ENCODE data around the gene EID2B. TPM values are rescaled to one million over a fixed set of nuclear protein-coding genes. Genes with fewer than 3 reads are reported as not detected.

The EID2B gene
- total RNA-seq, 4 donors from 2014 or later = 3.0 to 6.4 (median 6.1) TPM

DNA sequence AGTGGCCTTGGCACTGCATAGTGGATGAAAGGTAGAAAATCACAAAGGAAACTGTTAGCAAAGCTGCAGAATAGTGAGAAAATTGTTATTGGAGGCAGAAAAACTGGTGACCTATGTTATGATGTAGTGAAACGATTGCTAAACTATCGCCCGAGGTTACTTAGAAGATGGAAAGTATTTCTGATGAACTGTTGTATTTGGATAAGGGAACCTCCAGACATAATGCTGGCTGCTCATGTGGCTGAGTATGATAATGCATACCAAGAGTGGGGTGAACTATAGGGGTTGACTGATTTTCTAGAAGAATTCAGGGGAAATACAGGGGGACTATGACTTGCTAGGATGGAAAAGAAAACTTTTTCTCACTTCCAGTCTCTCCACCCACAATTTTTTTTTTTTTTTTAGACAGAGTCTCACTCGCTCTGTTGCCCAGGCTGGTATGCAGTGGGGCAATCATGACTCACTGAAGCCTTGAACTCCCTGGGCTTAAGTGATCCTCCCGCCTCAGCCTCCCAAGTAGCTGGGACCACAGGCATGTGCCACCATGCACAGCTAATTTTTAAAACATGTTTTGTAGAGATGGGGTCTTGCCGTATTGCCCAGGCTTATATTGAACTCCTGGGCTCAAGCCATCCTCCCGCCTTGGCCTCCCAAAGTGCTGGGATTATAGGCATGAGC is 11.7 kb upstream of the EID2B start:
- Histone ChIP-seq H3K9me3 (no peaks in the 10 kb centered on the region), H3K27me3 (peaks cover 0 to 29% (median 0%) of the 10 kb centered on the region in 4 donors), H3K27ac (replicated peaks in 1 of 4) (no peak overlapping the region), H3K4me3 (no peak overlapping the region), H3K36me3 (no peaks in the 10 kb centered on the region), H3K4me1 (peaks cover 0 to 9% (median 6%) of the 10 kb centered on the region in 4 donors)
- WGBS = 88% methylated on average over 7 of the region's 7 CpGs
- intact Hi-C loops (cut with DNase I) = loop anchor here (10.0 kb wide), 1 partner anchor 300 kb away; the partner anchor contains the start of gene FBL
- TF ChIP-seq EP300 (IDR thresholded peaks at IDR 0.05) (no peak), CTCF (IDR thresholded peaks at IDR 0.05) (no peak), POLR2AphosphoS5 (IDR thresholded peaks at IDR 0.05) (no peak), POLR2A (IDR thresholded peaks at IDR 0.05; ENCODE audit: low read depth) (no peak)
- DNase-seq (ENCODE audit: extremely low spot score) = no peak

GRCh38 chr19:39543477-39543857 is 10.8 kb upstream of the EID2B start:
- no peak for DNase-seq (ENCODE audit: extremely low spot score)
- intact Hi-C loops (cut with DNase I) = loop anchor here (10.0 kb wide), 1 partner anchor 301 kb away; the partner anchor contains the start of gene FBL
- H3K4me1 ChIP-seq = peaks cover 7 to 18% (median 14%) of the 10 kb centered on the region in 4 donors
- no peak overlapping the region for H3K27ac ChIP-seq (replicated peaks in 1 of 4)
- no peaks in the 10 kb centered on the region for H3K36me3 ChIP-seq
- no peaks in the 10 kb centered on the region for H3K9me3 ChIP-seq
- no peak overlapping the region for H3K4me3 ChIP-seq
- TF ChIP-seq POLR2AphosphoS5 (IDR thresholded peaks at IDR 0.05) (no peak), POLR2A (IDR thresholded peaks at IDR 0.05; ENCODE audit: low read depth) (no peak), CTCF (IDR thresholded peaks at IDR 0.05) (no peak), EP300 (IDR thresholded peaks at IDR 0.05) (no peak)
- WGBS = 100% methylated on average over 2 of the region's 3 CpGs
- peaks cover 0 to 25% (median 0%) of the 10 kb centered on the region in 4 donors for H3K27me3 ChIP-seq

DNA sequence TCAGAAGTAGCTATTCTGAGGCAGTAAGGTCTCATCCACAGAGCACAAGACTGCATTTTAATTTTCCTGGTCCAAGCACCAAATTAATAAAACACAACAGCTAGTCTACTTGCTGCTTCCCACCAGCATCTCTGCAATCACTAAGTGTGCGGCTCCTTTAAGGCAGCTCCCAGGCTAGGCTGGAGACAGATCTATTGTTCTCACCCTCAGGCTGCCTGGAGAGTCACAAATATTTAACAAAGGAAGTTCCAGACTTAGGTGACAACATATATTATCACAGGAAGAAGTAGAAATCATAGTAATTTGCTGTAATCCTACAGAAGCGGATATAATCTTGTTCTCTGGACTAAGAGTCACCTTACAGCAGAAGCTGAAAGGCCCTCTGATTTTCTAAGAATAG is 9.6 kb upstream of the EID2B start:
- intact Hi-C loops (cut with DNase I) = loop anchor here (10.0 kb wide), 1 partner anchor 303 kb away; the partner anchor contains the start of gene FBL
- Histone ChIP-seq H3K4me1 (peaks cover 15 to 30% (median 26%) of the 10 kb centered on the region in 4 donors), H3K36me3 (no peaks in the 10 kb centered on the region), H3K27ac (replicated peaks in 1 of 4) (no peak overlapping the region), H3K27me3 (peaks cover 0 to 20% (median 0%) of the 10 kb centered on the region in 4 donors), H3K4me3 (no peak overlapping the region), H3K9me3 (no peaks in the 10 kb centered on the region)
- DNase-seq (ENCODE audit: extremely low spot score) = no peak
- WGBS = 59% methylated on average over 2 of the region's 2 CpGs
- TF ChIP-seq CTCF (IDR thresholded peaks at IDR 0.05) (no peak), POLR2AphosphoS5 (IDR thresholded peaks at IDR 0.05) (no peak), POLR2A (IDR thresholded peaks at IDR 0.05; ENCODE audit: low read depth) (no peak), EP300 (IDR thresholded peaks at IDR 0.05) (no peak)

- peaks cover 15 to 31% (median 28%) of the 10 kb centered on the region in 4 donors for H3K4me1 ChIP-seq
- H3K27me3 ChIP-seq = peaks cover 0 to 9% (median 0%) of the 10 kb centered on the region in 4 donors
- no peak for DNase-seq (ENCODE audit: extremely low spot score)
- intact Hi-C loops (cut with DNase I) = loop anchor here (10.0 kb wide), 1 partner anchor 304 kb away; the partner anchor contains the start of gene FBL
- no peaks in the 10 kb centered on the region for H3K9me3 ChIP-seq
- H3K36me3 ChIP-seq = no peaks in the 10 kb centered on the region
- 5% methylated on average over 10 of the region's 10 CpGs for WGBS
- peak overlapping the region; percentile 75 to 98 (median 82) for H3K4me3 ChIP-seq
- H3K27ac ChIP-seq (replicated peaks in 1 of 4) = peak overlapping the region; percentile 94 to 98 (median 96)
- no peak for TF ChIP-seq EP300 (IDR thresholded peaks at IDR 0.05)
- peak in 1 of 3 experiments; percentile 1 for TF ChIP-seq CTCF (IDR thresholded peaks at IDR 0.05)
Measured at GRCh38 chr19:39540333-39540673, 7.7 kb upstream of the EID2B start.

Measured in esophagus muscularis mucosa (tissue), 4 donors.